Thyroid gland (tissue), 4 donors: ENCODE measurements around the gene OR7G2.

Experiments used
- POLR2A ChIP-seq, 2 donors: fragments of 450-650 bp; IDR thresholded peaks; one replicate each; pipeline ENCODE4 v1.6.1; 2017; ENCODE audit warnings: antibody characterized with exemption in 2 of 2, mild to moderate bottlenecking in 2 of 2, moderate library complexity in 1 of 2
- TF ChIP-seq, protein P1 (sequence below), 6 experiments: fragments of 200-600 bp in 3 of 6; fragments of 450-650 bp in 3 of 6; sonication (generic) in 3 of 6; IDR thresholded peaks; one replicate each; pipeline ENCODE4 v1.5.1; 2016 to 2019; ENCODE audit warnings: antibody characterized with exemption in 6 of 6, mild to moderate bottlenecking in 2 of 6, inconsistent platforms in 1 of 6, moderate library complexity in 1 of 6

DNA sequence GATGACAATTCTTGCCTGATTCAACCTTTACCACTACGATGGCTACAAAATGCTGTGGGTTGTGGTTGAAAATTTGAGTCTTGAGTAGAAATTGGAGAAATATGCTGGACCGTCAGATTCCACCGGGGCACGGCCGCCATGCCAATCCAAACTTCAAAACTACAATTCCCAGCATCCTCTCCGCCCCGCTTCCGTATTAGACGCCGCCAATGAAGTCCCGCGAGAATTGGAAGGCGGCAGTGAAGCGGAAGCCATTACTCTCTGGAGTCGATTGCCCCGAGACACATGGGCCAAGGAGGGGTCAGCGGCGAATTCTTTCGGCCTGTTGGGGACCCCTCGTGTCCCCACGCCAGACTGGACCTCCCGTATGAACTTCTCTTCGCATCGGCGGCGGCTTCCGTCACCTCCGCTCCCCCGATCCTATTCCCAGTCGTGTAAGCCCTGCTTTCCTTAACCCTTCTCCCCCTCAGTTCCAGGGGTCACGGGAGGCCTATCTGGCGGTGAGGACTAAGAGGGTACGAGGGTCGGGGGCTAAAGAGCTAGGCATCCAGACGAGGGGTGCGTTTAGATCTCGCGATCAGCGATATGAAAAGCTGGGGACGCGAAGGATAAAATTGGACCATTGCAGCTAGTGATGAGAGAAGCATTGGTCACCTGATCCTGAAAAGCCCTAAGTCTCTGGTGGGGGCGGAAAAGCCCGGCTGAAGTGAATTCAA, 33.0 kb upstream of the OR7G2 start, which contains the start of gene ZNF317:
- TF ChIP-seq, protein P1, sequence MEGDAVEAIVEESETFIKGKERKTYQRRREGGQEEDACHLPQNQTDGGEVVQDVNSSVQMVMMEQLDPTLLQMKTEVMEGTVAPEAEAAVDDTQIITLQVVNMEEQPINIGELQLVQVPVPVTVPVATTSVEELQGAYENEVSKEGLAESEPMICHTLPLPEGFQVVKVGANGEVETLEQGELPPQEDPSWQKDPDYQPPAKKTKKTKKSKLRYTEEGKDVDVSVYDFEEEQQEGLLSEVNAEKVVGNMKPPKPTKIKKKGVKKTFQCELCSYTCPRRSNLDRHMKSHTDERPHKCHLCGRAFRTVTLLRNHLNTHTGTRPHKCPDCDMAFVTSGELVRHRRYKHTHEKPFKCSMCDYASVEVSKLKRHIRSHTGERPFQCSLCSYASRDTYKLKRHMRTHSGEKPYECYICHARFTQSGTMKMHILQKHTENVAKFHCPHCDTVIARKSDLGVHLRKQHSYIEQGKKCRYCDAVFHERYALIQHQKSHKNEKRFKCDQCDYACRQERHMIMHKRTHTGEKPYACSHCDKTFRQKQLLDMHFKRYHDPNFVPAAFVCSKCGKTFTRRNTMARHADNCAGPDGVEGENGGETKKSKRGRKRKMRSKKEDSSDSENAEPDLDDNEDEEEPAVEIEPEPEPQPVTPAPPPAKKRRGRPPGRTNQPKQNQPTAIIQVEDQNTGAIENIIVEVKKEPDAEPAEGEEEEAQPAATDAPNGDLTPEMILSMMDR (IDR thresholded peaks at IDR 0.05): no peak
- TF ChIP-seq POLR2A (IDR thresholded peaks at IDR 0.05): peak in 1 of 2 donors; percentile 72
